ENCODE results near the gene MEG3. TPM values are rescaled to one million over a fixed set of nuclear protein-coding genes. Genes with fewer than 3 reads are reported as not detected.

MEG3 gene
- total RNA-seq, 2 donors from 2014 or later, result 10.3 to 11.0 TPM

DNA sequence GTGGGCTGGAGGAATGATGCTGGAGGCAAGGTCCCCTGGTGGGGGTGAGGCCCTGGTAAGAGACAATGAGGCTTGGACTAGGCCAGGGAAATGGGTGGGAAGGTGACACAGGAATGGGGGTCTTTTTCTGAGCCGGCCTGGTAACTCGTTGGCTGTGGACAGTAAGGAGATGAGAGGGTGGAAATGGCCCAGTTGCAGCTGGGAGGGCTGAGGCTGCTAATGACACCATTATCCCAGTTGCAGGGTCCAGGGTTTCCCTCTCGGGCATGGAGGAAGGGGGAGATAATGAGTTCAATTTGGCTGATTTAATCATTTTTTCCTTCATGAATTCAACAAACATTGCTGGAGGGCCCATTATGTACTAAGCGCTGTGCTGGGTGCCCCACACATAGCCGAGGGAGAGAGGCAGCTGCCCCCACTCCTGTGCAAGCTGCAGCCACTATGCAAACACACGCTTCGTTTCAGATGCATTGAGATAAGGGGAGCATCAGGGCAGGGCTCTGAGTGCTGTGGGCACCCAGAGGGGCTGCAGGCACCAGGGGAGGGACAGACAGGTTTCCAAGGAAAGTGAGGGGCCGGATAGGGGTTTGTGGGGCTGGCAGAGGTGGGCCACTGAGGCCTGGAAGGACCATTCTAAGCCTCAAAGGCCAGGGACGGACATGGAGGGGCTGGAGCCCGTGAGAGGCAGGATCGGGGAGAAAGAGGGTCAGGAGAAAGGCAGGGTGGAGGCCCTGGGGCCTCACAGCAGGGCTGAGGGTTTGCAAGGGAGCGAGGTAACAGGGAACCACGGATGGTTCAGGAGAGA is 43.2 kb upstream of the MEG3 start:
- TF ChIP-seq, protein P1, sequence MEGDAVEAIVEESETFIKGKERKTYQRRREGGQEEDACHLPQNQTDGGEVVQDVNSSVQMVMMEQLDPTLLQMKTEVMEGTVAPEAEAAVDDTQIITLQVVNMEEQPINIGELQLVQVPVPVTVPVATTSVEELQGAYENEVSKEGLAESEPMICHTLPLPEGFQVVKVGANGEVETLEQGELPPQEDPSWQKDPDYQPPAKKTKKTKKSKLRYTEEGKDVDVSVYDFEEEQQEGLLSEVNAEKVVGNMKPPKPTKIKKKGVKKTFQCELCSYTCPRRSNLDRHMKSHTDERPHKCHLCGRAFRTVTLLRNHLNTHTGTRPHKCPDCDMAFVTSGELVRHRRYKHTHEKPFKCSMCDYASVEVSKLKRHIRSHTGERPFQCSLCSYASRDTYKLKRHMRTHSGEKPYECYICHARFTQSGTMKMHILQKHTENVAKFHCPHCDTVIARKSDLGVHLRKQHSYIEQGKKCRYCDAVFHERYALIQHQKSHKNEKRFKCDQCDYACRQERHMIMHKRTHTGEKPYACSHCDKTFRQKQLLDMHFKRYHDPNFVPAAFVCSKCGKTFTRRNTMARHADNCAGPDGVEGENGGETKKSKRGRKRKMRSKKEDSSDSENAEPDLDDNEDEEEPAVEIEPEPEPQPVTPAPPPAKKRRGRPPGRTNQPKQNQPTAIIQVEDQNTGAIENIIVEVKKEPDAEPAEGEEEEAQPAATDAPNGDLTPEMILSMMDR (IDR thresholded peaks at IDR 0.05), result no peak
- Histone ChIP-seq H3K27me3 (no peaks in the 10 kb centered on the region), H3K36me3 (no peaks in the 10 kb centered on the region), H3K9ac (ENCODE audit: low read depth in 2 of 2, low read length in 2 of 2) (no peak overlapping the region), H3K9me3 (no peaks in the 10 kb centered on the region), H3K4me3 (no peak overlapping the region), H3K4me1 (no peaks in the 10 kb centered on the region), H3K27ac (no peak overlapping the region)
- intact Hi-C loops (cut with DNase I), result no loop called here
- no peak for DNase-seq

DNA sequence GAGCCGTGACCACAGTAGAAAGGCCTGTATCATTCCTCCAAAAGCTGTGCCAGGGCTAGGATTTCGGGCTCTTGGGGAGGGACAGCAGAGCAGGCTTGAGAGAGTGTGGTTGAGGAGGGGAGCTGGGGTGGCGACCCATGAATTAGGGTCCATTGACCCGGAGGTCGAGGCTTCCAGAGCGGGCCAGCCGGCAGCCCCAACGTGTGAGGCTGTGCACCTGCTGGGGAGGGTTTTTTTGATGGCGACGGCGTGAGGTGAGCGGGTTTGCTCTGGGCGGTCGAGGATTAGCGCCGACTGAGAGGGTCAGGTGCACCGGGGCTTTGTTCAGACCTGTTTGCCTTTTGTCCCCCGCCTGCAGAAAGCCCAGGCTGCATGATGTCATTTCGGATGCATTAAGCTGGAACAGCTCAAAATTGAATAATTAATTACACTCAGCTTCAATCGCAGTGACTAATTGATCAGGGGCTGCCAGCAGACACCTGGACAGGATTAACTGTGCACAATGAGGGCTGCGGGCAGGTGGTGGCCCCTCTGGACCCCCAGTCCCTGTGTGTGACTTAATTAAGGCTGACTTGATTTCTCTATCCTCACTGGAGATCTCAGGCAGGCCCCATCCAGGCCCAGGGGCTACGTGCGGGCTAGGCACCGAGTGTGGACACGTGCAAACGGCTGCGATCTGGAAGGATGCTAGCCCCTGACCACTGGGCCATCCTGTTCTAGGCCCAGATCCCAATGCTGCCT is 42.1 kb upstream of the MEG3 start:
- Histone ChIP-seq H3K9ac (ENCODE audit: low read depth in 2 of 2, low read length in 2 of 2) (no peak overlapping the region), H3K36me3 (no peaks in the 10 kb centered on the region), H3K4me3 (no peak overlapping the region), H3K27me3 (no peaks in the 10 kb centered on the region), H3K9me3 (no peaks in the 10 kb centered on the region), H3K4me1 (no peaks in the 10 kb centered on the region), H3K27ac (no peak overlapping the region)
- intact Hi-C loops (cut with DNase I), result no loop called here
- no peak for DNase-seq
- TF ChIP-seq, protein P1 (IDR thresholded peaks at IDR 0.05), result no peak

DNA sequence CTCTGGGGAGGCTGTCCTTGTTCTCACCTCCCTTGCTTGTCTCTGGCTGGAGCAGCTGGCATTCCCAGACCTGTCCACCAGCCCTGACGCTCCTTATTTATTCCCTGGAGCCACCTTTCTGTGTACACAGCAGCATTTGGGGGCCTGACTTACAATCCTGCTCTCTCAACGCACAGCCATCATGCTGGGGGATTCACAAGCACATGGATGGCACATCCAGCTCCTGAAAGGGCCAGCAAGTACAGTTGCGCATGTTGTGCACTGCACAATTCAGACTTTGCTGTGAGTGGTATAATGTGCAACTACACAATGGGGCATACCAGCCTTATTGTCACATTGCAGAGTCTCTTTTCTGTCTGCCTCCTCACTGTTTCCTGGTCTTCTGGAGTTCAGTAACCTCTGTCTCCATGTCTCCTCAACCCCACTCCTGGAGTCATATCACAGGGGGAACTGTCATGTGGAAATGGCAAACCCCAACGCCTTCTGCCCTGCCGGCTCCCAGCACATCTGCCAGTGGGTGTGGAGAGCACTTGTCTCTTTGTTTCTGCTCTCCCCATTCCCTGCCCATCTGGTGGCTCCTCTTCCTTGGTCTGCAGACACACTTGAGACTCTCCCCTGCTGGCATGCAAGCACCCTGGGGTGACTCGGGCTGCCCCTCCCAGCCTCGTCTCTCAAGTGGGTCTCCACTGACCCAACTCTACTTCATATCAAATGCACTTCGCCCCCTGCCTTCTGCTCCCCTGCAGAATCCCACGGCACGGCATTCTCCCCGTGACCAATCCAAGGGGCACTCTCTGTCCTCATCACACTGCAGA is 41.2 kb upstream of the MEG3 start:
- no peaks in the 10 kb centered on the region for H3K36me3 ChIP-seq
- no peaks in the 10 kb centered on the region for H3K27me3 ChIP-seq
- no peak for DNase-seq
- H3K4me3 ChIP-seq, result no peak overlapping the region
- H3K9ac ChIP-seq (ENCODE audit: low read depth in 2 of 2, low read length in 2 of 2), result no peak overlapping the region
- H3K9me3 ChIP-seq, result no peaks in the 10 kb centered on the region
- intact Hi-C loops (cut with DNase I), result no loop called here
- H3K27ac ChIP-seq, result no peak overlapping the region
- TF ChIP-seq, protein P1 (IDR thresholded peaks at IDR 0.05), result no peak
- H3K4me1 ChIP-seq, result no peaks in the 10 kb centered on the region

DNA sequence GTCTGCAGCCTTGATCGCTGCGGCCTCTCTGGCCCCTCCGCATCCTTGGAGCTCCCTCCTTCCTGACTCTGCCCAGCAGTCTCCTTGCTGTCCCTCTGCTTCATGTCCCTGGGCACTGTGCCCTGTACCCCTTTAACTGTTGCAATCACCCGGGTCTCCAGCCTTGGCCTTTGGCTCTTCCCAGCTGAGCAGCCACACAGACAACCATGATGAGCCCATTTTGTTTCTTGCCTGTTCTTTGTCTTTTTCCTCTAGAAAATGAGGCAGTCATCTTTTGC is 40.6 kb upstream of the MEG3 start:
- no peak for DNase-seq
- H3K4me3 ChIP-seq, result no peak overlapping the region
- no peaks in the 10 kb centered on the region for H3K9me3 ChIP-seq
- no peaks in the 10 kb centered on the region for H3K4me1 ChIP-seq
- no peaks in the 10 kb centered on the region for H3K27me3 ChIP-seq
- intact Hi-C loops (cut with DNase I), result no loop called here
- H3K27ac ChIP-seq, result no peak overlapping the region
- no peak overlapping the region for H3K9ac ChIP-seq (ENCODE audit: low read depth in 2 of 2, low read length in 2 of 2)
- TF ChIP-seq, protein P1 (IDR thresholded peaks at IDR 0.05), result no peak
- H3K36me3 ChIP-seq, result no peaks in the 10 kb centered on the region

DNA sequence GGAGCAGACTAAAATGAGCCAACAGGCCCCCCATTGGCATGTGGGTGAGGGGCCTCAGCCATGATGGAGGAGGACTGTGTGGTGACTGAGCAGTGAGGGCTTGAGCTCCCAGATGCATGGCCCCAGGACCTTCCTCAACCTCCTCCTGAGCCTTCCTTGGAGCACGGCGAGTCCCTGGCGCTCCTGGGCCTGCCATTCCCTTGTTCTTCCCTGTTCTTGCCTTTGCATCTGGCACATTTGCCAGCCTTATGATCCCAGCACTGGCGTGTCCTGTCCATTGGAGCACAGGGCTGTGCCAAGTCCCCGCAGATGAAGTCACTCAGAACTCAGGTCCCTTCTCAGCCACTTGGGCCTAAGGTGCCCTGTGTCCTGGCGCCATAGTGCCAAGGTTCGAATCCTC is 40.3 kb upstream of the MEG3 start:
- H3K4me1 ChIP-seq, result no peaks in the 10 kb centered on the region
- TF ChIP-seq, protein P1 (IDR thresholded peaks at IDR 0.05), result no peak
- intact Hi-C loops (cut with DNase I), result no loop called here
- no peaks in the 10 kb centered on the region for H3K9me3 ChIP-seq
- H3K4me3 ChIP-seq, result no peak overlapping the region
- no peak overlapping the region for H3K27ac ChIP-seq
- H3K9ac ChIP-seq (ENCODE audit: low read depth in 2 of 2, low read length in 2 of 2), result no peak overlapping the region
- no peaks in the 10 kb centered on the region for H3K27me3 ChIP-seq
- DNase-seq, result no peak
- H3K36me3 ChIP-seq, result no peaks in the 10 kb centered on the region
